HepG2 (cell line): ENCODE results near the gene RAP1A. TPM values are rescaled to one million over a fixed set of nuclear protein-coding genes. Genes with fewer than 3 reads are reported as not detected.

Experiments
- BCL6 ChIP-seq: IDR thresholded peaks from 2 replicates; pipeline ENCODE4 v1.6.1; 2016; ENCODE audit warnings: missing genetic modification reagents, missing compliant biosample characterization
- MIXL1 ChIP-seq: IDR thresholded peaks from 2 replicates; pipeline ENCODE4 v1.6.1; 2016
- NFE2L2 ChIP-seq: fragments of 150-350 bp; IDR thresholded peaks from 2 replicates; pipeline ENCODE4 v1.6.1; 2014; ENCODE audit warnings: low read length
- polyA plus RNA-seq, 8 experiments: library from polyadenylated mRNA; depleted of rRNA in 3 of 8; stranded (reverse) in 7 of 8; unstranded in 1 of 8; fragments of >200 nt; fragmentation: Illumina TruSeq in 4 of 8; extraction: Trizol in 4 of 8; gene quantifications; 2 replicates each; pipeline versions ENCODE4 v1.2.1 to v1.2.3, GENCODE V29; 2011 to 2016; ENCODE audit warnings: low read depth in 4 of 8, missing spikeins in 1 of 8, mixed read lengths in 1 of 8; ENCODE audit not compliant: insufficient read depth in 1 of 8
- total RNA-seq, 5 experiments: library from RNA; depleted of rRNA; stranded (reverse); fragments of >200 nt; fragmentation: Illumina TruSeq; extraction: Trizol; gene quantifications; 2 replicates each; pipeline ENCODE4 v1.2.3, GENCODE V29; 2016; ENCODE audit warnings: low read depth in 1 of 5
- TF ChIP-seq, protein P1 (sequence below): sonication (generic); formaldehyde crosslinking; IDR thresholded peaks from 2 replicates; pipeline ENCODE4 v1.5.1; 2020; ENCODE audit warnings: mild to moderate bottlenecking, missing genetic modification reagents, moderate library complexity
- TF ChIP-seq, protein P2 (sequence below): sonication (generic); formaldehyde crosslinking; IDR thresholded peaks from 2 replicates; pipeline ENCODE4 v1.9.0; 2021; ENCODE audit warnings: missing genetic modification reagents, borderline replicate concordance

RAP1A gene
- total and polyA plus RNA-seq, 2 of the 13 experiments (the other 11 are each of a cell fraction or from before 2014, with no cell fraction given), result 19.0 to 20.7 TPM

DNA sequence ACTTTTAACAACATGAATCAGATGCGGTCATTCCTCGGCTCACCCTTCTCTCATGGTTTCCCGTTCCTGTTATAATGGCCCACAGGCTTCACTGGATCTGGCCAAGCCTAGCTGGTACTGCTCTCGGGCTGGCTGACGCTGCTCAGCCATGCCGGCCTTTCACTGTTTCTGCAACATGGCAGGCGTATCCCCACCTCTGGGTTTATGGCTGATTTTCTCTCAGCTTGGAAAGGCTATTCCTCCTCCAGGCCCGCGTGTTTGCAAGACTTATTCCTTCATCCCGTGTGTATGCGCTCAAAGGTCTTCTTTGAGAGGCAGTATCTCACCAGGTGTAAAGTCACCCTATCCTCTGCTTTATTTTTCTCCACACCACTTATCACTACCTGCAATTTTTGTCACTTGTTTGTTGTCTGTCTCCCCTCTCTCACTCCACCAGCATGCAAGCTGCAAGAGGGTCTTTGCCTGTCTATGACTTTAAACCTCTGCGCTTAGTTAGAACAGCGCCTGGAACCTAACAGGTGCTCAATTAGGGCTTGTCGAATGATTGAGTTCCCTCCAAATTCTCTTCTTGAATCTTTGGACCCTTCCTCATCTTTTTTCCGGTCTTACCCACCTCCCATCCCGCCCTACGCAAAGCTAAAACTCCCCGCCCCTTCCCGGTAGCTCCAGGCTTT lies 491 bp upstream of the RAP1A start (continued):
- TF ChIP-seq, protein P1, sequence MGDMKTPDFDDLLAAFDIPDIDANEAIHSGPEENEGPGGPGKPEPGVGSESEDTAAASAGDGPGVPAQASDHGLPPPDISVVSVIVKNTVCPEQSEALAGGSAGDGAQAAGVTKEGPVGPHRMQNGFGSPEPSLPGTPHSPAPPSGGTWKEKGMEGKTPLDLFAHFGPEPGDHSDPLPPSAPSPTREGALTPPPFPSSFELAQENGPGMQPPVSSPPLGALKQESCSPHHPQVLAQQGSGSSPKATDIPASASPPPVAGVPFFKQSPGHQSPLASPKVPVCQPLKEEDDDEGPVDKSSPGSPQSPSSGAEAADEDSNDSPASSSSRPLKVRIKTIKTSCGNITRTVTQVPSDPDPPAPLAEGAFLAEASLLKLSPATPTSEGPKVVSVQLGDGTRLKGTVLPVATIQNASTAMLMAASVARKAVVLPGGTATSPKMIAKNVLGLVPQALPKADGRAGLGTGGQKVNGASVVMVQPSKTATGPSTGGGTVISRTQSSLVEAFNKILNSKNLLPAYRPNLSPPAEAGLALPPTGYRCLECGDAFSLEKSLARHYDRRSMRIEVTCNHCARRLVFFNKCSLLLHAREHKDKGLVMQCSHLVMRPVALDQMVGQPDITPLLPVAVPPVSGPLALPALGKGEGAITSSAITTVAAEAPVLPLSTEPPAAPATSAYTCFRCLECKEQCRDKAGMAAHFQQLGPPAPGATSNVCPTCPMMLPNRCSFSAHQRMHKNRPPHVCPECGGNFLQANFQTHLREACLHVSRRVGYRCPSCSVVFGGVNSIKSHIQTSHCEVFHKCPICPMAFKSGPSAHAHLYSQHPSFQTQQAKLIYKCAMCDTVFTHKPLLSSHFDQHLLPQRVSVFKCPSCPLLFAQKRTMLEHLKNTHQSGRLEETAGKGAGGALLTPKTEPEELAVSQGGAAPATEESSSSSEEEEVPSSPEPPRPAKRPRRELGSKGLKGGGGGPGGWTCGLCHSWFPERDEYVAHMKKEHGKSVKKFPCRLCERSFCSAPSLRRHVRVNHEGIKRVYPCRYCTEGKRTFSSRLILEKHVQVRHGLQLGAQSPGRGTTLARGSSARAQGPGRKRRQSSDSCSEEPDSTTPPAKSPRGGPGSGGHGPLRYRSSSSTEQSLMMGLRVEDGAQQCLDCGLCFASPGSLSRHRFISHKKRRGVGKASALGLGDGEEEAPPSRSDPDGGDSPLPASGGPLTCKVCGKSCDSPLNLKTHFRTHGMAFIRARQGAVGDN, result no peak
- TF ChIP-seq BCL6 (CRISPR knock-in tag) (no peak), NFE2L2 (no peak), MIXL1 (CRISPR knock-in tag) (no peak)
- TF ChIP-seq, protein P2, sequence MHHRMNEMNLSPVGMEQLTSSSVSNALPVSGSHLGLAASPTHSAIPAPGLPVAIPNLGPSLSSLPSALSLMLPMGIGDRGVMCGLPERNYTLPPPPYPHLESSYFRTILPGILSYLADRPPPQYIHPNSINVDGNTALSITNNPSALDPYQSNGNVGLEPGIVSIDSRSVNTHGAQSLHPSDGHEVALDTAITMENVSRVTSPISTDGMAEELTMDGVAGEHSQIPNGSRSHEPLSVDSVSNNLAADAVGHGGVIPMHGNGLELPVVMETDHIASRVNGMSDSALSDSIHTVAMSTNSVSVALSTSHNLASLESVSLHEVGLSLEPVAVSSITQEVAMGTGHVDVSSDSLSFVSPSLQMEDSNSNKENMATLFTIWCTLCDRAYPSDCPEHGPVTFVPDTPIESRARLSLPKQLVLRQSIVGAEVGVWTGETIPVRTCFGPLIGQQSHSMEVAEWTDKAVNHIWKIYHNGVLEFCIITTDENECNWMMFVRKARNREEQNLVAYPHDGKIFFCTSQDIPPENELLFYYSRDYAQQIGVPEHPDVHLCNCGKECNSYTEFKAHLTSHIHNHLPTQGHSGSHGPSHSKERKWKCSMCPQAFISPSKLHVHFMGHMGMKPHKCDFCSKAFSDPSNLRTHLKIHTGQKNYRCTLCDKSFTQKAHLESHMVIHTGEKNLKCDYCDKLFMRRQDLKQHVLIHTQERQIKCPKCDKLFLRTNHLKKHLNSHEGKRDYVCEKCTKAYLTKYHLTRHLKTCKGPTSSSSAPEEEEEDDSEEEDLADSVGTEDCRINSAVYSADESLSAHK (CRISPR knock-in tag), result no peak
